Measurements from ENCODE around the gene GOLGA5. TPM values are rescaled to one million over a fixed set of nuclear protein-coding genes. Genes with fewer than 3 reads are reported as not detected.

The GOLGA5 gene
- total and polyA plus RNA-seq, 2 of the 8 experiments (the other 6 are each of a cell fraction or from before 2014, with no cell fraction given): 13.0 to 25.4 TPM

DNA sequence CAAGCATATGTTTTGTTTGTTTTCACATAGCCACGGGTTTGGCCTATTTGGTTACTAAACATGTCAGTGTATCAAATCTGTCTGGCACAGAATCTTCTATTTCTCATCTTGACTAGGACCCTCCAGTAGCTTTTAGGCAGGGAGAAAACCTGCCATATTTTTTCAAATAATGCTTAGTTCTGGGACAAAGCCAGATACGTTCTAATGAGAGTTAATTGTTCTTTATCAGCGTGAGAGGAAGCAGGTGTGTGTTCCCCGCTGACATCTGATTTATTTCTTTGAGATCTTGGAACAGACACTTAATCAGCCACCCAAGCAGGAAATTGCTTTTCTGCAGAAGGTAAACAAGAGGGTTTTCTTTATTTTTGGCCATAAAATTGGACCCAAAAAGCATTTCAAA is 54.8 kb downstream of the GOLGA5 start (continued):
- TF ChIP-seq, protein P1, sequence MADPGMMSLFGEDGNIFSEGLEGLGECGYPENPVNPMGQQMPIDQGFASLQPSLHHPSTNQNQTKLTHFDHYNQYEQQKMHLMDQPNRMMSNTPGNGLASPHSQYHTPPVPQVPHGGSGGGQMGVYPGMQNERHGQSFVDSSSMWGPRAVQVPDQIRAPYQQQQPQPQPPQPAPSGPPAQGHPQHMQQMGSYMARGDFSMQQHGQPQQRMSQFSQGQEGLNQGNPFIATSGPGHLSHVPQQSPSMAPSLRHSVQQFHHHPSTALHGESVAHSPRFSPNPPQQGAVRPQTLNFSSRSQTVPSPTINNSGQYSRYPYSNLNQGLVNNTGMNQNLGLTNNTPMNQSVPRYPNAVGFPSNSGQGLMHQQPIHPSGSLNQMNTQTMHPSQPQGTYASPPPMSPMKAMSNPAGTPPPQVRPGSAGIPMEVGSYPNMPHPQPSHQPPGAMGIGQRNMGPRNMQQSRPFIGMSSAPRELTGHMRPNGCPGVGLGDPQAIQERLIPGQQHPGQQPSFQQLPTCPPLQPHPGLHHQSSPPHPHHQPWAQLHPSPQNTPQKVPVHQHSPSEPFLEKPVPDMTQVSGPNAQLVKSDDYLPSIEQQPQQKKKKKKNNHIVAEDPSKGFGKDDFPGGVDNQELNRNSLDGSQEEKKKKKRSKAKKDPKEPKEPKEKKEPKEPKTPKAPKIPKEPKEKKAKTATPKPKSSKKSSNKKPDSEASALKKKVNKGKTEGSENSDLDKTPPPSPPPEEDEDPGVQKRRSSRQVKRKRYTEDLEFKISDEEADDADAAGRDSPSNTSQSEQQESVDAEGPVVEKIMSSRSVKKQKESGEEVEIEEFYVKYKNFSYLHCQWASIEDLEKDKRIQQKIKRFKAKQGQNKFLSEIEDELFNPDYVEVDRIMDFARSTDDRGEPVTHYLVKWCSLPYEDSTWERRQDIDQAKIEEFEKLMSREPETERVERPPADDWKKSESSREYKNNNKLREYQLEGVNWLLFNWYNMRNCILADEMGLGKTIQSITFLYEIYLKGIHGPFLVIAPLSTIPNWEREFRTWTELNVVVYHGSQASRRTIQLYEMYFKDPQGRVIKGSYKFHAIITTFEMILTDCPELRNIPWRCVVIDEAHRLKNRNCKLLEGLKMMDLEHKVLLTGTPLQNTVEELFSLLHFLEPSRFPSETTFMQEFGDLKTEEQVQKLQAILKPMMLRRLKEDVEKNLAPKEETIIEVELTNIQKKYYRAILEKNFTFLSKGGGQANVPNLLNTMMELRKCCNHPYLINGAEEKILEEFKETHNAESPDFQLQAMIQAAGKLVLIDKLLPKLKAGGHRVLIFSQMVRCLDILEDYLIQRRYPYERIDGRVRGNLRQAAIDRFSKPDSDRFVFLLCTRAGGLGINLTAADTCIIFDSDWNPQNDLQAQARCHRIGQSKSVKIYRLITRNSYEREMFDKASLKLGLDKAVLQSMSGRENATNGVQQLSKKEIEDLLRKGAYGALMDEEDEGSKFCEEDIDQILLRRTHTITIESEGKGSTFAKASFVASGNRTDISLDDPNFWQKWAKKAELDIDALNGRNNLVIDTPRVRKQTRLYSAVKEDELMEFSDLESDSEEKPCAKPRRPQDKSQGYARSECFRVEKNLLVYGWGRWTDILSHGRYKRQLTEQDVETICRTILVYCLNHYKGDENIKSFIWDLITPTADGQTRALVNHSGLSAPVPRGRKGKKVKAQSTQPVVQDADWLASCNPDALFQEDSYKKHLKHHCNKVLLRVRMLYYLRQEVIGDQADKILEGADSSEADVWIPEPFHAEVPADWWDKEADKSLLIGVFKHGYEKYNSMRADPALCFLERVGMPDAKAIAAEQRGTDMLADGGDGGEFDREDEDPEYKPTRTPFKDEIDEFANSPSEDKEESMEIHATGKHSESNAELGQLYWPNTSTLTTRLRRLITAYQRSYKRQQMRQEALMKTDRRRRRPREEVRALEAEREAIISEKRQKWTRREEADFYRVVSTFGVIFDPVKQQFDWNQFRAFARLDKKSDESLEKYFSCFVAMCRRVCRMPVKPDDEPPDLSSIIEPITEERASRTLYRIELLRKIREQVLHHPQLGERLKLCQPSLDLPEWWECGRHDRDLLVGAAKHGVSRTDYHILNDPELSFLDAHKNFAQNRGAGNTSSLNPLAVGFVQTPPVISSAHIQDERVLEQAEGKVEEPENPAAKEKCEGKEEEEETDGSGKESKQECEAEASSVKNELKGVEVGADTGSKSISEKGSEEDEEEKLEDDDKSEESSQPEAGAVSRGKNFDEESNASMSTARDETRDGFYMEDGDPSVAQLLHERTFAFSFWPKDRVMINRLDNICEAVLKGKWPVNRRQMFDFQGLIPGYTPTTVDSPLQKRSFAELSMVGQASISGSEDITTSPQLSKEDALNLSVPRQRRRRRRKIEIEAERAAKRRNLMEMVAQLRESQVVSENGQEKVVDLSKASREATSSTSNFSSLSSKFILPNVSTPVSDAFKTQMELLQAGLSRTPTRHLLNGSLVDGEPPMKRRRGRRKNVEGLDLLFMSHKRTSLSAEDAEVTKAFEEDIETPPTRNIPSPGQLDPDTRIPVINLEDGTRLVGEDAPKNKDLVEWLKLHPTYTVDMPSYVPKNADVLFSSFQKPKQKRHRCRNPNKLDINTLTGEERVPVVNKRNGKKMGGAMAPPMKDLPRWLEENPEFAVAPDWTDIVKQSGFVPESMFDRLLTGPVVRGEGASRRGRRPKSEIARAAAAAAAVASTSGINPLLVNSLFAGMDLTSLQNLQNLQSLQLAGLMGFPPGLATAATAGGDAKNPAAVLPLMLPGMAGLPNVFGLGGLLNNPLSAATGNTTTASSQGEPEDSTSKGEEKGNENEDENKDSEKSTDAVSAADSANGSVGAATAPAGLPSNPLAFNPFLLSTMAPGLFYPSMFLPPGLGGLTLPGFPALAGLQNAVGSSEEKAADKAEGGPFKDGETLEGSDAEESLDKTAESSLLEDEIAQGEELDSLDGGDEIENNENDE (IDR thresholded peaks at IDR 0.05; ENCODE audit: insufficient replicate concordance, low read length): no peak
- TF ChIP-seq TCF12 (IDR thresholded peaks at IDR 0.05; ENCODE audit: low read depth, low read length) (no peak), CEBPB (IDR thresholded peaks at IDR 0.05; ENCODE audit: low read depth, low read length) (no peak), NANOG (IDR thresholded peaks at IDR 0.05; ENCODE audit: insufficient read depth, low read depth, low read length, poor library complexity, severe bottlenecking) (no peak), CHD1 (IDR thresholded peaks at IDR 0.05; ENCODE audit: low read depth, low read length) (no peak), RAD21 (IDR thresholded peaks at IDR 0.05 in 1 of 2, conservative IDR thresholded peaks at IDR 0.05 in 1 of 2; ENCODE audit: low read depth in 2 of 2, low read length in 2 of 2) (no peak), SIN3A (conservative IDR thresholded peaks at IDR 0.05 in 1 of 2, IDR thresholded peaks at IDR 0.05 in 1 of 2; ENCODE audit: low read depth in 1 of 2, low read length in 2 of 2) (no peak), TBP (IDR thresholded peaks at IDR 0.05; ENCODE audit: low read depth, low read length) (no peak)
